Pons (tissue), 1 donor: ENCODE results near the gene MT1HL1.
"Not testable (repeated sequence)": the region's sequence is repeated elsewhere in the genome, so short reads cannot be mapped to it uniquely, and the experiment has no call there.

ENCODE experiments used
- DNase-seq: peaks from one replicate; pipeline ENCODE4 v3.0.0-alpha.2; 2016; ENCODE audit warnings: low spot score

Gene MT1HL1

GRCh38 chr1:236975461-236975860 lies 28.8 kb downstream of the MT1HL1 start:
- DNase-seq = no peak

DNA sequence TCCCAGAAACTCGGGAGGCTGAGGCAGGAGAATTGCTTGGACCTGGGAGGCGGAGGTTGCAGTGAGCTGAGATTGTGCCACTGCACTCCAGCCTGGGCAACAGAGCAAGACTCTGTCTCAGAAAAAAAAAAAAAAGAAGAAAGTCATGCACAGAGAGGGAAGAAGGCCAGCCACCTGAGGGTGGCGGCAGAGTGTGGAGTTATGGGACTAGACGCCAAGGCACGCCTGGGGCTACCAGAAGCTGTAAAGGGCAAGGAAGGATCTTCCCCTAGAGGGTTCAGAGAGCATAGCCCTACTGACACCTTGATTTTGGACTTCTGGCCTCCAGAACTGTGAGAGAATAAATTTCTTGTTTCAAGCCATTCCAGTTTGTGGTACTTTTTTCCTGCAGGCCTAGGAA lies 30.2 kb downstream of the MT1HL1 start:
- DNase-seq = not testable (repeated sequence)

- no peak for DNase-seq
Measured at GRCh38 chr1:236966636-236967035, 37.6 kb downstream of the MT1HL1 start.

GRCh38 chr1:236963920-236964319 lies 40.3 kb downstream of the MT1HL1 start:
- no peak for DNase-seq

DNA sequence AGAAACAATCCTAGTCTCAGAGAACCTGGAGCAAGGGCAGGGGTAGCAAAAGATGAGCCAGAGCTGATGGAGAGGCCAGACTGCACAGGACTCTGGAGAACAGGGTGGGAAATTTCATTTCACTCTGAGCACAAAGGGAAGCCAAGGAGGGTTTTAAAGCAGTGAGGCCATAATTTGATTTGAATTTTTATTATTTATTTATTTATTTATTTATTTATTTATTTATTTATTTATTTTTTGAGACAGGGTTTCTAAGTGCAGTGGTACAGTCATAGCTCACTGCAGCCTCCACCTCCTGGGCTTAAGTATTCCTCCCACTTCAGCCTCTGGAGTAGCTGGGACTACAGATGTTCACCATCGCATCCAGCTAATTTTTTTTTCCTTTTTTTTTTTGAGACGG lies 45.1 kb downstream of the MT1HL1 start:
- no peak for DNase-seq

- DNase-seq = no peak
Measured at GRCh38 chr1:236957235-236957634, 47.0 kb downstream of the MT1HL1 start.
